ENCODE results near the gene FARP2. TPM values are rescaled to one million over a fixed set of nuclear protein-coding genes. Genes with fewer than 3 reads are reported as not detected.

Gene FARP2
- total RNA-seq, 1 donor from 2014 or later: 67.7 TPM

DNA sequence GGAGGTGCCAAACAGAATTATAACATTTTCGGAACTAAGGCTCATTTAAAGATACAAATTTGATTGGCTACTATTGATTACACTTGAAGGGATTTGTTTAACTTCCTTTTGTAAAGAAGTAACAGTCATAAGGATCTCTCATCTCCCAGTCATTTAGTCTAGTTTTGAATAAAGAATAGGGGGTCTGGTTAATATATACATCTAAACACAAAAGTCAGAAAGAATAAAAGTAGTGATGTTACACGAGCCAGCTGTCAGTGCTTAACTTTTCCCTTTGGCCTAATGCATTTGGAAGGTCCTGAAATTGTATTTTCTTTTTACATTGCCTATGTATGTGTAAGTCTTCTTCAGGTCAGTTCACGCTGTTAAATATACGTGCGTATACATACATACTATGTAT is 32.3 kb upstream of the FARP2 start:
- Mint-ChIP-seq H3K36me3 (ENCODE audit: unreplicated experiment) (peaks cover 5% of the 10 kb centered on the region), H3K9me3 (ENCODE audit: unreplicated experiment) (peaks cover 1% of the 10 kb centered on the region)
- TF ChIP-seq, protein P1, sequence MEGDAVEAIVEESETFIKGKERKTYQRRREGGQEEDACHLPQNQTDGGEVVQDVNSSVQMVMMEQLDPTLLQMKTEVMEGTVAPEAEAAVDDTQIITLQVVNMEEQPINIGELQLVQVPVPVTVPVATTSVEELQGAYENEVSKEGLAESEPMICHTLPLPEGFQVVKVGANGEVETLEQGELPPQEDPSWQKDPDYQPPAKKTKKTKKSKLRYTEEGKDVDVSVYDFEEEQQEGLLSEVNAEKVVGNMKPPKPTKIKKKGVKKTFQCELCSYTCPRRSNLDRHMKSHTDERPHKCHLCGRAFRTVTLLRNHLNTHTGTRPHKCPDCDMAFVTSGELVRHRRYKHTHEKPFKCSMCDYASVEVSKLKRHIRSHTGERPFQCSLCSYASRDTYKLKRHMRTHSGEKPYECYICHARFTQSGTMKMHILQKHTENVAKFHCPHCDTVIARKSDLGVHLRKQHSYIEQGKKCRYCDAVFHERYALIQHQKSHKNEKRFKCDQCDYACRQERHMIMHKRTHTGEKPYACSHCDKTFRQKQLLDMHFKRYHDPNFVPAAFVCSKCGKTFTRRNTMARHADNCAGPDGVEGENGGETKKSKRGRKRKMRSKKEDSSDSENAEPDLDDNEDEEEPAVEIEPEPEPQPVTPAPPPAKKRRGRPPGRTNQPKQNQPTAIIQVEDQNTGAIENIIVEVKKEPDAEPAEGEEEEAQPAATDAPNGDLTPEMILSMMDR (IDR thresholded peaks at IDR 0.05; ENCODE audit: partially characterized antibody, unreplicated experiment): no peak

DNA sequence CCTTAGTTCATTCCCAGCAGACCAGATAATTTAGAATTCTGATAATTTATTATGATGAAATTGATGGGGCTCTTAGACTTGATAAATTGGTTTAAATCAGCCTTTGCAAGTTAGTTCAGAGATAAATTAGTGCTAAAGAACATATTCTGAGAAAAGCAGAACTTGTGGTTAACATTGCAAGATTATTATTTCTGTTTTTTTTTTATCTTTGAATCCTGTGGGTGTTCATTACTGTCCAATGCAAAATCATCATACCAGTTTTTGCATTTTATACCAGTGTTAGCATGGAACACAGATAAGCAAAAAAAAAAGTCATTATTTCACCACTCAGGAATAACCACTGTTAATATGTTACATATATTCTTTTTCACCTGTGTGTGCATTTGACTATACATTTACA is 31.3 kb upstream of the FARP2 start:
- peaks cover 11% of the 10 kb centered on the region for H3K36me3 Mint-ChIP-seq (ENCODE audit: unreplicated experiment)
- H3K27ac Mint-ChIP-seq (ENCODE audit: unreplicated experiment): no peak overlapping the region
- DNase-seq: no peak
- H3K27me3 Mint-ChIP-seq (ENCODE audit: unreplicated experiment): no peaks in the 10 kb centered on the region
- no peak overlapping the region for H3K4me3 Mint-ChIP-seq (ENCODE audit: unreplicated experiment)
- peaks cover 1% of the 10 kb centered on the region for H3K9me3 Mint-ChIP-seq (ENCODE audit: unreplicated experiment)
- TF ChIP-seq, protein P1 (IDR thresholded peaks at IDR 0.05; ENCODE audit: partially characterized antibody, unreplicated experiment): no peak
- peaks cover 21% of the 10 kb centered on the region for H3K4me1 Mint-ChIP-seq (ENCODE audit: low read depth, unreplicated experiment)

More for the DNA sequence above, 32.3 kb upstream of the FARP2 start:
- Mint-ChIP-seq H3K4me1 (ENCODE audit: low read depth, unreplicated experiment) (peaks cover 26% of the 10 kb centered on the region), H3K27ac (ENCODE audit: unreplicated experiment) (no peak overlapping the region), H3K27me3 (ENCODE audit: unreplicated experiment) (no peaks in the 10 kb centered on the region), H3K4me3 (ENCODE audit: unreplicated experiment) (no peak overlapping the region)
- no peak for DNase-seq

DNA sequence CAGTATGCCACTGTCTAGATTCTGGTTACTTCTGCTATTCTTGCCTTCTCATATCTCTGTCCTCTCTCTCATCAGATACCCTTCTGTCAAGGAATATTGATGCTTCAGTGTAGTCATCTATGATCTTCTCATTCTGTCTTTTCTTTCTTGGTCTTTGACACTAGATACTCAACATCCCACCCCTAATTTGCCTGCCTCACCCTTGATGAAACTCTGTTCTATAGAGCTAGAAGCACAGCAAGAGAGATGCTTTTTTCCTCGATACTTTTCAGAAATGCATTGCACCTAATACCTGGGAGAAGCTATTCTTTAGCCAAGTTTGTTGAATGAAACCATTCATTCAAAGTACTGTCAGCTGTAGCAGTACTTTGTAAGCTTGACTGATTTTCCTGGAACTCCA is 30.8 kb upstream of the FARP2 start:
- H3K4me1 Mint-ChIP-seq (ENCODE audit: low read depth, unreplicated experiment): peaks cover 16% of the 10 kb centered on the region
- peaks cover 11% of the 10 kb centered on the region for H3K36me3 Mint-ChIP-seq (ENCODE audit: unreplicated experiment)
- H3K4me3 Mint-ChIP-seq (ENCODE audit: unreplicated experiment): no peak overlapping the region
- peaks cover under 1% of the 10 kb centered on the region for H3K27me3 Mint-ChIP-seq (ENCODE audit: unreplicated experiment)
- H3K9me3 Mint-ChIP-seq (ENCODE audit: unreplicated experiment): peaks cover 1% of the 10 kb centered on the region
- DNase-seq: no peak
- no peak overlapping the region for H3K27ac Mint-ChIP-seq (ENCODE audit: unreplicated experiment)
- TF ChIP-seq, protein P1 (IDR thresholded peaks at IDR 0.05; ENCODE audit: partially characterized antibody, unreplicated experiment): no peak

DNA sequence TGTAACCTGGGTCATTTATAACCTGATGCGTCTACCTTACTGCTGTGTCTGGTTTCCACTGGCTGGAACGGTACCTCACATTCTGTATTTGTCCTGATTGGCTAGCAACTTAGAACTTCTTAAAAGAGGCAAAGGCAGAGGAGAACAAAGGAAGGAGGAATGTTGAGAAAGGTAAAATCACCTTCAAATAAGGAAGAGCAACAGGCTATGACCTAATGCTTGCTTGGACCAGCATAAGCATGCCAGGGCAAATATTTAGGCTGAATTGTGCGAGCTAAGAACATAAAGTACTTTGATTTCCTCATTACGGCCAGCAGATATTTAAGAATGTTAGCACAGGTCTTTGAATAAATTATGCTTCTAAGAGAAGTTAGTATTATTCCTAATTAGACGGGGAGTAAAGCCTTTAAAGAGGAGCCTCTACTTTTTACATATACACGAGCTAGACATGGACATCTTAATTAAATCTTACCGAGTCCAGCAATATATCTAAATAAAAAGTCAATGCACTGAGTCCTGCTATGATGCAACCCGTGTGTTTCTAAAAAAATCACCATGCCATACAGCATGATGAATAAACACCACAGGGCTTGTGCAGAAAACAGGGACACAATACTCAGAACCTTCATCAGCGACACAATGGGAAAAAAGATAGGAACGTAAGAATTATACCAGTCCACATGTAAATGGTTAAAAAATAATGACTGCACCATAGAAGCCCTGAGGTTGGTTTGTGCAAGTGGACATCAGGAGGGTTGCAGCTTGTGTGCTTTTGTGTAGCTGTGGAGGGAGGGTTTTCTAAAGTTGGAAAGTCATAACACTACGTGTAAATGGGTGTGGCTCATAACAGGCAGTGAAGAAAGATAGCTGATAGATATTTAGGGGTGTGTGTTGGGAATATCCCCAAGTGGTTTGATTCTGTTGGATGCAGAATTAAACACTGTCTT is 26.1 kb upstream of the FARP2 start:
- peaks cover 2% of the 10 kb centered on the region for H3K27me3 Mint-ChIP-seq (ENCODE audit: unreplicated experiment)
- no peak overlapping the region for H3K4me3 Mint-ChIP-seq (ENCODE audit: unreplicated experiment)
- H3K36me3 Mint-ChIP-seq (ENCODE audit: unreplicated experiment): peaks cover 11% of the 10 kb centered on the region
- peaks cover 2% of the 10 kb centered on the region for H3K4me1 Mint-ChIP-seq (ENCODE audit: low read depth, unreplicated experiment)
- TF ChIP-seq, protein P1 (IDR thresholded peaks at IDR 0.05; ENCODE audit: partially characterized antibody, unreplicated experiment): no peak
- no peak overlapping the region for H3K27ac Mint-ChIP-seq (ENCODE audit: unreplicated experiment)
- peaks cover 1% of the 10 kb centered on the region for H3K9me3 Mint-ChIP-seq (ENCODE audit: unreplicated experiment)
- DNase-seq: no peak

DNA sequence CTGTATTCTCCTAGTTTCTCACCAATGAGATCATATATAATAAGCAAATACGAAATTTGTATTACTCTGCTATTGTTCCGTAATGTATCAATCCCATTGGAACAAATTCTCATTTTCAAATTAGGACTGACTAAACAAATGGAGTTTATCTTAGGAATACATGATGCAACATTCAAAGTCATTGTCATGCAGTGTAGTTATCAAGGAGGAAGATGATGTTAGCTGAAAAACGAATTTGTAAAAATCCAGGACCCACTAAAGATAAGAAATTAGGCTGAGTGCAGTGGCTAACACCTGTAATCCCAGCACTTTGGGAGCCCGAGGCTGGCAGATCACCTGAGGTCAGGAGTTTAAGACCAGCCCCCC is 25.5 kb upstream of the FARP2 start:
- no peak overlapping the region for H3K27ac Mint-ChIP-seq (ENCODE audit: unreplicated experiment)
- H3K4me3 Mint-ChIP-seq (ENCODE audit: unreplicated experiment): no peak overlapping the region

More for the DNA sequence above, 25.5 kb upstream of the FARP2 start:
- peaks cover 11% of the 10 kb centered on the region for H3K36me3 Mint-ChIP-seq (ENCODE audit: unreplicated experiment)
- peaks cover 1% of the 10 kb centered on the region for H3K9me3 Mint-ChIP-seq (ENCODE audit: unreplicated experiment)
- no peaks in the 10 kb centered on the region for H3K4me1 Mint-ChIP-seq (ENCODE audit: low read depth, unreplicated experiment)
- DNase-seq: no peak
- TF ChIP-seq, protein P1 (IDR thresholded peaks at IDR 0.05; ENCODE audit: partially characterized antibody, unreplicated experiment): no peak
- peaks cover 2% of the 10 kb centered on the region for H3K27me3 Mint-ChIP-seq (ENCODE audit: unreplicated experiment)
